BE2C (cell line): ENCODE results near the gene MACROD1.

Experiments
- DNase-seq: peaks from one replicate; pipeline ENCODE4 v3.0.0-alpha.2; 2020
- H3K27me3 ChIP-seq: fragments of 250-450 bp; sonication (Bioruptor Pico); 2 replicates; pipeline ENCODE4 v1.5.1; 2020; ENCODE audit warnings: mild to moderate bottlenecking
- H3K36me3 ChIP-seq: fragments of 250-450 bp; sonication (Bioruptor Pico); 2 replicates; pipeline ENCODE4 v1.5.1; 2020; ENCODE audit warnings: mild to moderate bottlenecking
- H3K4me1 ChIP-seq: fragments of 250-450 bp; sonication (Bioruptor Pico); 2 replicates; pipeline ENCODE4 v1.5.1; 2020
- H3K4me3 ChIP-seq: 2 replicates; pipeline ENCODE4 v1.5.1; 2011; ENCODE audit warnings: low read depth, low read length
- H3K9me3 ChIP-seq: fragments of 250-450 bp; sonication (Bioruptor Pico); 2 replicates; pipeline ENCODE4 v1.5.1; 2020
- CTCF ChIP-seq: IDR thresholded peaks from 2 replicates; pipeline ENCODE4 v1.5.1; 2012; ENCODE audit warnings: mild to moderate bottlenecking, low read depth, low read length

The MACROD1 gene

GRCh38 chr11:64203421-64204079, 37.6 kb upstream of the MACROD1 start:
- no peak for TF ChIP-seq CTCF
- DNase-seq = no peak
- Histone ChIP-seq H3K27me3 (no peaks in the 10 kb centered on the region), H3K9me3 (no peaks in the 10 kb centered on the region), H3K36me3 (peaks cover 45% of the 10 kb centered on the region), H3K4me3 (no peak overlapping the region), H3K4me1 (peaks cover 4% of the 10 kb centered on the region; the same call in 1 of the 2 replicates)

GRCh38 chr11:64202992-64203391, 37.1 kb upstream of the MACROD1 start:
- TF ChIP-seq CTCF = no peak
- H3K36me3 ChIP-seq = peaks cover 45% of the 10 kb centered on the region
- no peaks in the 10 kb centered on the region for H3K27me3 ChIP-seq
- H3K9me3 ChIP-seq = no peaks in the 10 kb centered on the region
- peaks cover 4% of the 10 kb centered on the region; the same call in 1 of the 2 replicates for H3K4me1 ChIP-seq
- H3K4me3 ChIP-seq = no peak overlapping the region
- DNase-seq = no peak

GRCh38 chr11:64201543-64201942, 35.6 kb upstream of the MACROD1 start:
- H3K36me3 ChIP-seq = peaks cover 50% of the 10 kb centered on the region
- no peak overlapping the region for H3K4me3 ChIP-seq
- no peaks in the 10 kb centered on the region for H3K27me3 ChIP-seq
- no peak for TF ChIP-seq CTCF
- no peaks in the 10 kb centered on the region for H3K4me1 ChIP-seq
- no peaks in the 10 kb centered on the region for H3K9me3 ChIP-seq
- DNase-seq = no peak

- peaks cover 57% of the 10 kb centered on the region for H3K36me3 ChIP-seq
- H3K9me3 ChIP-seq = no peaks in the 10 kb centered on the region
- DNase-seq = no peak
- H3K27me3 ChIP-seq = no peaks in the 10 kb centered on the region
- H3K4me1 ChIP-seq = no peaks in the 10 kb centered on the region
- no peak overlapping the region for H3K4me3 ChIP-seq
- no peak for TF ChIP-seq CTCF
Observed at GRCh38 chr11:64198511-64198910, 32.6 kb upstream of the MACROD1 start.

- no peak for TF ChIP-seq CTCF
- H3K27me3 ChIP-seq = no peaks in the 10 kb centered on the region
- DNase-seq = no peak
- no peak overlapping the region for H3K4me3 ChIP-seq
- H3K4me1 ChIP-seq = no peaks in the 10 kb centered on the region
- H3K9me3 ChIP-seq = no peaks in the 10 kb centered on the region
- peaks cover 56% of the 10 kb centered on the region for H3K36me3 ChIP-seq
Observed at GRCh38 chr11:64196626-64197025, 30.7 kb upstream of the MACROD1 start.

- Histone ChIP-seq H3K4me1 (no peaks in the 10 kb centered on the region), H3K9me3 (no peaks in the 10 kb centered on the region), H3K36me3 (peaks cover 56% of the 10 kb centered on the region), H3K4me3 (no peak overlapping the region), H3K27me3 (no peaks in the 10 kb centered on the region)
- no peak for DNase-seq
- TF ChIP-seq CTCF = no peak
Observed at GRCh38 chr11:64192434-64192833, 26.5 kb upstream of the MACROD1 start.
